ENCODE measurements around the gene LCLAT1. TPM values are rescaled to one million over a fixed set of nuclear protein-coding genes. Genes with fewer than 3 reads are reported as not detected.
A peak's percentile ranks its signal among the peaks of the same experiment; 100 is the strongest.

LCLAT1 gene
- total RNA-seq, 6 donors from 2014 or later: 7.0 to 21.9 (median 12.4) TPM

GRCh38 chr2:30620102-30620501, 173.1 kb downstream of the LCLAT1 start:
- no peak overlapping the region for H3K4me3 ChIP-seq

DNA sequence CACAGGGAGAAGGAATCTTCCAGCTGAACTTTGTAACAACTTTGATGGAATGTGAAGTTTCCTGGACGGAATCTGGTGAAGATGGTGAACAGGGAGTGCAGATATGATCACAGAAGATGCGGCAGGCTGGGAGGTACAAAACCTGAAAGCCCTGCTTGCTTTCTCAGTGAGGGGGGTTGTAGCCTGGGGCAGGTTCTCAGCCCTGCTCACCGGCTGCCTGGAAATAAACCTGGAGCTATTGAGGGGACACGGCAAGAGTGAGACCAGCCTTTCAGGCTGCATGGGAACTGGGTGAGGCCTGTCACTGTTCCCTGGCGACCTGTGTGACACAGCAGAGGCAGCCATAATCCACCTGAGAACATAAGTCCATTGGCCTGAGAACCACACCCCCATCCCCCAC, 174.8 kb downstream of the LCLAT1 start:
- no peaks in the 10 kb centered on the region for H3K36me3 ChIP-seq
- H3K4me1 ChIP-seq: no peaks in the 10 kb centered on the region
- no peaks in the 10 kb centered on the region for H3K27me3 ChIP-seq
- TF ChIP-seq POLR2AphosphoS5 (IDR thresholded peaks at IDR 0.05) (no peak), EP300 (IDR thresholded peaks at IDR 0.05) (no peak), POLR2A (IDR thresholded peaks at IDR 0.05) (no peak), CTCF (IDR thresholded peaks at IDR 0.05) (no peak)
- H3K27ac ChIP-seq: no peak overlapping the region
- ATAC-seq (ENCODE audit: low FRiP score in 2 of 2) (no peak), DNase-seq (no peak)
- H3K4me3 ChIP-seq: no peak overlapping the region
- H3K9me3 ChIP-seq: no peaks in the 10 kb centered on the region
- WGBS, 2 donors: 91 to 97% methylated on average over 5 of the region's 5 CpGs

More at GRCh38 chr2:30620102-30620501, 173.1 kb downstream of the LCLAT1 start:
- Histone ChIP-seq H3K4me1 (no peaks in the 10 kb centered on the region), H3K27me3 (no peaks in the 10 kb centered on the region), H3K36me3 (no peaks in the 10 kb centered on the region), H3K27ac (no peak overlapping the region), H3K9me3 (no peaks in the 10 kb centered on the region)
- DNase-seq (no peak), ATAC-seq (ENCODE audit: low FRiP score in 2 of 2) (peak in 1 of 2 donors; percentile 73)
- no peak for TF ChIP-seq CTCF (IDR thresholded peaks at IDR 0.05)
- no peak for TF ChIP-seq POLR2AphosphoS5 (IDR thresholded peaks at IDR 0.05)
- TF ChIP-seq EP300 (IDR thresholded peaks at IDR 0.05): no peak
- TF ChIP-seq POLR2A (IDR thresholded peaks at IDR 0.05): no peak
- WGBS, 2 donors: 78 to 79% methylated on average over 1 of the region's 1 CpG

- Histone ChIP-seq H3K4me3 (no peak overlapping the region), H3K27ac (no peak overlapping the region), H3K9me3 (no peaks in the 10 kb centered on the region), H3K4me1 (no peaks in the 10 kb centered on the region), H3K36me3 (no peaks in the 10 kb centered on the region), H3K27me3 (no peaks in the 10 kb centered on the region)
- WGBS, 2 donors: 71 to 78% methylated on average over 4 of the region's 4 CpGs
- peak in 1 of 2 donors; percentile 66 for DNase-seq
- TF ChIP-seq CTCF (IDR thresholded peaks at IDR 0.05): no peak
- no peak for TF ChIP-seq POLR2A (IDR thresholded peaks at IDR 0.05)
- no peak for TF ChIP-seq EP300 (IDR thresholded peaks at IDR 0.05)
- TF ChIP-seq POLR2AphosphoS5 (IDR thresholded peaks at IDR 0.05): no peak
- peak in 1 of 2 donors; percentile 71 for ATAC-seq (ENCODE audit: low FRiP score in 2 of 2)
These were observed 175.4 kb downstream of the LCLAT1 start for GRCh38 chr2:30622452-30622851.

GRCh38 chr2:30625276-30625675, 178.2 kb downstream of the LCLAT1 start:
- no peaks in the 10 kb centered on the region for H3K27me3 ChIP-seq
- no peak overlapping the region for H3K27ac ChIP-seq
- no peak overlapping the region for H3K4me3 ChIP-seq
- no peaks in the 10 kb centered on the region for H3K9me3 ChIP-seq
- DNase-seq (no peak), ATAC-seq (ENCODE audit: low FRiP score in 2 of 2) (no peak)
- H3K36me3 ChIP-seq: no peaks in the 10 kb centered on the region
- TF ChIP-seq EP300 (IDR thresholded peaks at IDR 0.05) (no peak), POLR2AphosphoS5 (IDR thresholded peaks at IDR 0.05) (no peak), POLR2A (IDR thresholded peaks at IDR 0.05) (no peak), CTCF (IDR thresholded peaks at IDR 0.05) (no peak)
- H3K4me1 ChIP-seq: no peaks in the 10 kb centered on the region

DNA sequence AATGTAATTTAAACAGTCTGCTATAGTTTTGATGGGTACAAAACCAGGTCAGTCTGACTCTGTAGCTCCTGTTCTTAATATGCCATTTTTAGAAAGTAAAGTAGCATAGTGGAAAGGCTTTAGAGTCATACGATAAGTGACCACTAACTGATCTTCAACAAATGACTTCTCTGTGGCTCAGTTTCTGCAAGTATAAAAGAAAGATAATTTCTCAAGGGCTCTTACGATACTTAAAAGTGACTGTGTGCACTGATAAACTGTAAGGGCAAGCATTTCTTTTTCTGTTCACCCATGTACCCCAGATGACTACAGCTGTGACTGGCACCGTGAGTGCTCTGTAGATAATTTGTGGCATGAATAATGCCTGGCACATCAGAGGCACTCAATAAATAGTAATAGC, 178.7 kb downstream of the LCLAT1 start:
- Histone ChIP-seq H3K4me3 (no peak overlapping the region), H3K9me3 (no peaks in the 10 kb centered on the region), H3K4me1 (no peaks in the 10 kb centered on the region), H3K27me3 (no peaks in the 10 kb centered on the region), H3K36me3 (no peaks in the 10 kb centered on the region), H3K27ac (no peak overlapping the region)
- TF ChIP-seq POLR2A (IDR thresholded peaks at IDR 0.05) (no peak), EP300 (IDR thresholded peaks at IDR 0.05) (no peak), POLR2AphosphoS5 (IDR thresholded peaks at IDR 0.05) (no peak), CTCF (IDR thresholded peaks at IDR 0.05) (no peak)
- 75 to 81% methylated on average over 3 of the region's 3 CpGs for WGBS, 2 donors
- ATAC-seq (ENCODE audit: low FRiP score in 2 of 2) (no peak), DNase-seq (no peak)

All from upper lobe of left lung (tissue), 6 donors.